GM10847 (cell line): ENCODE measurements around the gene MAX.

ENCODE experiments used
- POLR2A ChIP-seq: IDR thresholded peaks from 2 replicates; pipeline ENCODE4 v1.6.1; 2011; ENCODE audit not compliant: insufficient read length; ENCODE audit errors: extremely low read depth

MAX gene, protein sequence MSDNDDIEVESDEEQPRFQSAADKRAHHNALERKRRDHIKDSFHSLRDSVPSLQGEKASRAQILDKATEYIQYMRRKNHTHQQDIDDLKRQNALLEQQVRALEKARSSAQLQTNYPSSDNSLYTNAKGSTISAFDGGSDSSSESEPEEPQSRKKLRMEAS

GRCh38 chr14:65102441-65103149 is at the start of gene MAX:
Gene MAX (minus strand): TSS chr14:65102517. CDS start chr14:65102339, 178 bp downstream.
- peak; percentile 55 for TF ChIP-seq POLR2A

DNA sequence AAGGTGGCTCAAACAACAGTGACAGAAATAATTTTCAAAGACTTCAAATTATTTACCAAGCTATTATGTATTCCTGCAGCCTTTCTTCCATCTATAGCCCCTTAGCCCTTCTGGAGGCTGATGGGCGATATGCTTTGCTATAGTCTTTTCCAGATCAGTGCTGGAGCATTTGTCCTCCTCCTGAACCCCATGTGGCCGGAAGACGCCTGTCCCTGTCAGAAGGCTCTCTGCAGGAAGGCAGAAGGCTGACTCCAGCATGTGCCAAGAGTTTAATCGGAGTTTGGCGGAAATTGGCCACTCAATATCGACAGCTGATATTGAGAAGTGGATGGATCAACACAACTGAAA is 49.3 kb upstream of the MAX start:
- TF ChIP-seq POLR2A = no peak

DNA sequence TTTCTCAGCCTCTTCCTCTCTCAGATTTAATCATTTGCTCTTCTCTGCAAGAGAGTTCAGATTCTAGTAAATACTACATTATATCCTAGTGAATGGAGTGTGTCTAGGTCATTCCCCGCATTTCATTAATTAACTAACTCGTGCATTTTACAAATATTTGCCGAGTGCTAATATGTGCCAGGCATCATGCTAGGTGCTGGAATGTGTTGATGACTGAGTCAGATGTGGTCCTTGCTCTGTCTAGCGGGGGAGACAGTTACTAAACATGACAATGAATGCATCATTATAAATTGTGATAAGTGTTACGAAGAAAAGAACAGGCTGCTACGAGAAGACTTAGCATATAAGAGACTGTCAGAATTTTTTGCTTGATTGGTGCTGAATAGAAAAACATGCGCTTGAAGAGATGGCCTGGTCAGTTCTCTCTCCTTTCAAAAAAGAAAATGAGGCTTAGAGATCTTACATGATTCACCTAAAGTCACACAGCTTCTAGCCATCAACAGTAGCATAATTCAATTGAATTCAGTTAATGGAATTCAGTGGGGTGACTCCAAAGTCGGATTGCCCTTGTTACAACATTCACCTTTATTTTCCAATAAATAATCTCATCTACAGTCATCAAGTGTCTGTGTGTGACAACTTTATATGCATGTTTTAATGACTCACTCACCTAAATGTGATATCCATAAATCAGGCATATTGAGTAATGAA is 48.7 kb upstream of the MAX start:
- TF ChIP-seq POLR2A = no peak

- no peak for TF ChIP-seq POLR2A
Observed at GRCh38 chr14:65149116-65149515, 46.8 kb upstream of the MAX start.

DNA sequence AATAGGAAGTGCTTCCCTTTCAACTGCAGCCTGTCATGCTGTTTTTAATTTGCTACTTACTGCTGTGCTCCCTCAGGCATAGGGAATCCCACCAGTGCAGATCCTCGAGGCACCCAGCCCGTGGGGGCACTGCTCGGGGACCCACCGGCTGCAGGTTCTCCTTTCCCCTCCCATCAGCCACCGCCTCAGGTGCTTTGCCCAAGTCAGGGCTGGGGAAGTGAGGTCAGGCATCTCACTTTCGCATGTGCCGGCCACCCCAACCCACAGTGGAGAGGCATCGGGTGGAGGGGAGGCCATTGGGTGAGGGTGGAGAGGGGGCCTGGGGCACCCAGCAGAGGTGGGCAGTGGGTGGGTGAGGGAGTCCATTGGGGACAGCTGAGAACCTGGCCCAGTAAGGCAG is 41.9 kb upstream of the MAX start:
- no peak for TF ChIP-seq POLR2A

GRCh38 chr14:65142914-65143625 is 40.8 kb upstream of the MAX start:
- TF ChIP-seq POLR2A = no peak

DNA sequence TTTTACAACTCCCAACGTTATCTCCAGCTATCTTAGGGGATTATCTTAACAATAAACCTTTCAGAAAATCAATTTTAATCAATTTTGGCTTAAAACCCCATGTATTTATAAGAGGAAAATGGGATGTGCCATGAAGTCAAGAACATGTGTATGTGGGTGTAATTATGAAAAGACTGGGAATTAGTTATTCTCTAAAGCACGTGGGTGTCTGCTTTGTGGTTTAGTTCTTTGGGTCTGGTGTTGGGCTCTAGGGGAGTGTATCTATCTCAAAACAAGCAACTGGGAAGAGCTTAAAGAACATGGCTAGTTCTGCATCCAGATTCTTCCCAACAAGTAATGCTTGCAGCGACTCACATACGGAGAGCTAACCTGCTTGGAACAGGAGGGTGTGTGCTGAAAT is 40.1 kb upstream of the MAX start:
- no peak for TF ChIP-seq POLR2A

GRCh38 chr14:65141523-65141922 is 39.2 kb upstream of the MAX start:
- TF ChIP-seq POLR2A = no peak

DNA sequence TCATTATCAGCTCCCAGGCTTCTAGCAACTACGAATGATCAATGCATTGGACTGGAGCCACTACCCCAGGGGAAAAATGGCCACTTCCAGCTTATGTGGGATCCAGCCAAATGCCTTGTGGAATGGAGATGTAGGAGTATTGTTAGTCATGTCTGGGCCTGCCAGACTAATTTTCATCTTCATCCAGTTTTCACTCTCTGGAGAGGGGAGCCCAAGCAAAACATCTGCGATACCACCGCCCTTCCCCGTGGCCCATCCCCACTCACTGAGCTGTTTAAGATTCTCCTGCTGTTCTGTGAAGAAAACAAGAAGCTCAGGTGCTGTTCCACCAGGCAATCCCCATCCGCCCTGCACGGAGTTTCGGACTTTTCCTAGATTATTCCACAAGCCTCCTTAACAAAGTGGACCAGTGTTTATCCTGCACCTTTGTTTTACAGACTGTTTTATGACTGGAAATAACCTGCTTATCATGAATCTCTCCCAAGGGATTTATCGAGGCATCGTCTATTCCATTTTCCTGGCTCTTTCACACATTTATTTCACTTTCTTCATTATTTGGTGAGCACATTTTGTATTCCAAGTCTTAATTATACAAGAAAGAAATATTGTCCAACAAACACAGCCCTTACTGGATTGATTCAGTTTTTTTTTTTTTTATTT is 35.5 kb upstream of the MAX start:
- TF ChIP-seq POLR2A = no peak

- TF ChIP-seq POLR2A = no peak
Observed at GRCh38 chr14:65134651-65135579, 32.6 kb upstream of the MAX start.

GRCh38 chr14:65132855-65133254 is 30.5 kb upstream of the MAX start:
- no peak for TF ChIP-seq POLR2A

DNA sequence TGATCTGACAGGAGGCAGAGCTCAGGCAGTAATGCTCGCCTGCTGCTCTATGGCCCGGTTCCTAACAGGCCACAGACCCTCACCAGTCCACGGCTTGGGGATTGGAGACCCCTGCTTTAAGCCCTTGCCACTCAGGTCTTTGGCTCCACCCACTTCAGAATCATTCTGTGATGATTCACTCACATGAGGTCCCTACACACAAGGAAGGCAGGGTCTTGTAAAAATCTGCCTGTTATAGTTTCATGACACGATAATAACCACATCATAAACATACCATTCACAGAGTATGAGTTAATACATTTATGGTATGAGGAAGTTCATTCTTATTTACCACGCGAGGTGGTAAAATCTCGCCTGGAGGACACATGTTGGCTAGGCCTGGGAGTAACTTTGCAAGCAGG is 29.0 kb upstream of the MAX start:
- no peak for TF ChIP-seq POLR2A

DNA sequence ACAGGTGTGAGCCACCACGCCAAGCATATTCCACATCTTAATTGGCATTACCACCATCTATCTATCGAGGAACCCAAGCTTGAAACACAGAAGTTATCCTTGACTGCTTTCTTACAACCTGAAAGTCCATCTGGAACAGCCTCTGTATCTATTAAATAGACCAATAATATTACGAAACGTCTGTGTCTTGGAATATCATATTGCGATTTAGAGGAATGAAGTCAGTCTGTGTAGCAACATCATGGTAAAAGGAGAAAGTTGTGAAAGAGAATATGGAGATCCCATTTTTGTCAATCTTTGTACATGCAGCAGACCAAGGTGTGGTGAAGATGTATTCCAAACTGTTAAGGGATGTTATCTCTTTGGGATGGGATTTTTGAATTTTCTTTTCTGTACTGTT is 25.8 kb upstream of the MAX start:
- no peak for TF ChIP-seq POLR2A
